OCI-LY3 (cell line): ENCODE results near the gene LACC1.

Experiments used
- H2AFZ ChIP-seq: fragments of 200-600, 300-600 bp; shearing (Covaris generic); 2 replicates; pipeline ENCODE4 v1.6.0; 2014; ENCODE audit warnings: antibody characterized with exemption, low read depth, low read length
- H3K27ac ChIP-seq: fragments of 200-600, 300-600 bp; sonication (generic); 2 replicates; pipeline ENCODE4 v1.5.1; 2014; ENCODE audit warnings: mild to moderate bottlenecking, low read length, moderate library complexity, mixed read lengths
- H3K27me3 ChIP-seq: fragments of 200-600, 300-600 bp; sonication (generic); 2 replicates; pipeline ENCODE4 v1.6.1; 2014; ENCODE audit warnings: low read depth, low read length, mixed read lengths
- H3K36me3 ChIP-seq: fragments of 200-600, 300-600 bp; sonication (generic); replicated peaks from 2 replicates; pipeline ENCODE3; 2014; ENCODE audit warnings: low read depth, low read length, mixed read lengths
- H3K4me1 ChIP-seq: fragments of 300-600, 200-600 bp; sonication (generic); 2 replicates; pipeline ENCODE4 v1.6.1; 2014; ENCODE audit warnings: low read length, mixed read lengths
- H3K4me2 ChIP-seq: fragments of 200-600, 300-600 bp; sonication (generic); 2 replicates; pipeline ENCODE4 v1.6.1; 2014; ENCODE audit warnings: low read length, mixed read lengths
- H3K4me3 ChIP-seq: fragments of 300-600, 200-600 bp; sonication (generic); 2 replicates; pipeline ENCODE4 v1.5.1; 2014; ENCODE audit warnings: antibody characterized with exemption, mild to moderate bottlenecking, low read length, moderate library complexity
- H3K79me2 ChIP-seq: fragments of 300-600, 200-600 bp; shearing (Covaris generic); 2 replicates; pipeline ENCODE4 v1.6.1; 2014; ENCODE audit warnings: mild to moderate bottlenecking, low read length, mixed read lengths
- H3K9ac ChIP-seq: fragments of 300-600, 200-600 bp; shearing (Covaris generic); 2 replicates; pipeline ENCODE4 v1.6.0; 2014; ENCODE audit warnings: mild to moderate bottlenecking, low read length, moderate library complexity
- H3K9me3 ChIP-seq: fragments of 200-600, 300-600 bp; shearing (Covaris generic); 2 replicates; pipeline ENCODE4 v1.6.1; 2014; ENCODE audit warnings: low read length, mixed read lengths; ENCODE audit not compliant: insufficient read depth
- H4K20me1 ChIP-seq: fragments of 200-600, 300-600 bp; sonication (generic); 2 replicates; pipeline ENCODE4 v1.6.1; 2016; ENCODE audit warnings: low read length, mixed read lengths; ENCODE audit not compliant: insufficient read depth
- EZH2phosphoT487 ChIP-seq: fragments of 200-600 bp; shearing (Covaris generic); IDR thresholded peaks from 2 replicates; pipeline ENCODE4 v1.6.1; 2018; ENCODE audit warnings: antibody characterized with exemption, mixed run types, low read depth
- TF ChIP-seq, protein P1 (sequence below): fragments of 200-600, 300-600 bp; sonication (generic); IDR thresholded peaks from 2 replicates; pipeline ENCODE4 v1.5.1; 2014; ENCODE audit warnings: antibody characterized with exemption, low read length, low read depth

The LACC1 gene

DNA sequence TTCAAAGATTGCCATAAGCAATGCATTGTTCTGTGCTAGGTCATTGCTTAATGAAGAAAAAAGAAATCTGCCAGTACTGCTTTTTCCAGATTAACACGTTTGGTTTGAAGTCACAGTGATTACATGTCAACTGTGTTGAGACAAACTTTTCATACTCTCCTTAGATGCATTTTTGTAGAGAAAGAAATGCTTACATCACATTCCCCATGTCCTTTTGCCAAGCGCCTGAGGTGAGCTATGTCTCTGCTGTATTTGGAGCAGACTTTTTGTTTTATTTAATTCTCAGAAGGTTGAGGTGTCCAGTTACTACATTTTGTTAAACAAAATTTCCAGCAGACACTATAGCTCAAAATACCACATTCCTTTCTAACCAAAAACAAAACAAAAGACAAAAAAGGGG is 16.2 kb downstream of the LACC1 start:
- H3K27me3 ChIP-seq = peaks cover 8% of the 10 kb centered on the region
- no peaks in the 10 kb centered on the region for H4K20me1 ChIP-seq
- H3K36me3 ChIP-seq = no peaks in the 10 kb centered on the region
- no peak overlapping the region for H3K4me3 ChIP-seq
- no peaks in the 10 kb centered on the region for H3K4me1 ChIP-seq
- H3K79me2 ChIP-seq = no peaks in the 10 kb centered on the region
- H2AFZ ChIP-seq = no peak overlapping the region
- TF ChIP-seq, protein P1, sequence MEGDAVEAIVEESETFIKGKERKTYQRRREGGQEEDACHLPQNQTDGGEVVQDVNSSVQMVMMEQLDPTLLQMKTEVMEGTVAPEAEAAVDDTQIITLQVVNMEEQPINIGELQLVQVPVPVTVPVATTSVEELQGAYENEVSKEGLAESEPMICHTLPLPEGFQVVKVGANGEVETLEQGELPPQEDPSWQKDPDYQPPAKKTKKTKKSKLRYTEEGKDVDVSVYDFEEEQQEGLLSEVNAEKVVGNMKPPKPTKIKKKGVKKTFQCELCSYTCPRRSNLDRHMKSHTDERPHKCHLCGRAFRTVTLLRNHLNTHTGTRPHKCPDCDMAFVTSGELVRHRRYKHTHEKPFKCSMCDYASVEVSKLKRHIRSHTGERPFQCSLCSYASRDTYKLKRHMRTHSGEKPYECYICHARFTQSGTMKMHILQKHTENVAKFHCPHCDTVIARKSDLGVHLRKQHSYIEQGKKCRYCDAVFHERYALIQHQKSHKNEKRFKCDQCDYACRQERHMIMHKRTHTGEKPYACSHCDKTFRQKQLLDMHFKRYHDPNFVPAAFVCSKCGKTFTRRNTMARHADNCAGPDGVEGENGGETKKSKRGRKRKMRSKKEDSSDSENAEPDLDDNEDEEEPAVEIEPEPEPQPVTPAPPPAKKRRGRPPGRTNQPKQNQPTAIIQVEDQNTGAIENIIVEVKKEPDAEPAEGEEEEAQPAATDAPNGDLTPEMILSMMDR = no peak
- no peak for TF ChIP-seq EZH2phosphoT487
- no peak overlapping the region for H3K9ac ChIP-seq
- no peak overlapping the region for H3K4me2 ChIP-seq
- no peak overlapping the region for H3K27ac ChIP-seq
- H3K9me3 ChIP-seq = no peaks in the 10 kb centered on the region

DNA sequence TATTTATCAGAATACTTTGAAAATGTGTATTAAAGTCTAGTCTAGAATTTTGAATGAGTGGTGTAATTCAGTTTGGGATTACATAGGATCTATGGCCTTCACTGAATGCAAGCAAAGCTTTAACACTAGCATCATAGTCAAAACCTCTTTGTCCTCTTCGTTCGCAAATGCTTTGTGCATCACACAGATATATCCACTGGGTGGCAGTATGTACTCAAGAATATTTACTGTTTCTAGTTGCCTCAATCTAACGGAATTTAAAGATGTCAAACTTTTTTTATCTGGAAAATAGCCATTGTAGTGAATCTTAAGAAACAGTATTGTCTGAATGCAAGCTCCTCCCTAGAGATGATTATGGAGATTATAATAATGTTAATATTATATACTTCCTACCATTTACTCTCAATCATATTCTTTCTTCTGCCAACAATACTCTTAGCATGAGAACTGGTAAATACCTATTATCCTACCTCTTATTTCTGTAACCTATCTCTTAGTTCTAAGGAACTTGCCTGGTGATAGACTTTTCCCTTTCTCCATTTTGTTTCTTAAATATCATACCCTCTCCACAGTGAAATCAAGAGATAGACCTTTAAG is 25.8 kb downstream of the LACC1 start:
- Histone ChIP-seq H3K36me3 (no peaks in the 10 kb centered on the region), H3K79me2 (no peaks in the 10 kb centered on the region), H3K4me1 (no peaks in the 10 kb centered on the region), H3K9me3 (no peaks in the 10 kb centered on the region), H3K4me3 (no peak overlapping the region), H3K4me2 (no peak overlapping the region), H2AFZ (no peak overlapping the region), H3K27ac (no peak overlapping the region), H4K20me1 (peaks cover 4% of the 10 kb centered on the region; the same call in 1 of the 2 replicates), H3K27me3 (peaks cover 64% of the 10 kb centered on the region), H3K9ac (no peak overlapping the region)
- TF ChIP-seq, protein P1 = peak; percentile 90
- no peak for TF ChIP-seq EZH2phosphoT487

DNA sequence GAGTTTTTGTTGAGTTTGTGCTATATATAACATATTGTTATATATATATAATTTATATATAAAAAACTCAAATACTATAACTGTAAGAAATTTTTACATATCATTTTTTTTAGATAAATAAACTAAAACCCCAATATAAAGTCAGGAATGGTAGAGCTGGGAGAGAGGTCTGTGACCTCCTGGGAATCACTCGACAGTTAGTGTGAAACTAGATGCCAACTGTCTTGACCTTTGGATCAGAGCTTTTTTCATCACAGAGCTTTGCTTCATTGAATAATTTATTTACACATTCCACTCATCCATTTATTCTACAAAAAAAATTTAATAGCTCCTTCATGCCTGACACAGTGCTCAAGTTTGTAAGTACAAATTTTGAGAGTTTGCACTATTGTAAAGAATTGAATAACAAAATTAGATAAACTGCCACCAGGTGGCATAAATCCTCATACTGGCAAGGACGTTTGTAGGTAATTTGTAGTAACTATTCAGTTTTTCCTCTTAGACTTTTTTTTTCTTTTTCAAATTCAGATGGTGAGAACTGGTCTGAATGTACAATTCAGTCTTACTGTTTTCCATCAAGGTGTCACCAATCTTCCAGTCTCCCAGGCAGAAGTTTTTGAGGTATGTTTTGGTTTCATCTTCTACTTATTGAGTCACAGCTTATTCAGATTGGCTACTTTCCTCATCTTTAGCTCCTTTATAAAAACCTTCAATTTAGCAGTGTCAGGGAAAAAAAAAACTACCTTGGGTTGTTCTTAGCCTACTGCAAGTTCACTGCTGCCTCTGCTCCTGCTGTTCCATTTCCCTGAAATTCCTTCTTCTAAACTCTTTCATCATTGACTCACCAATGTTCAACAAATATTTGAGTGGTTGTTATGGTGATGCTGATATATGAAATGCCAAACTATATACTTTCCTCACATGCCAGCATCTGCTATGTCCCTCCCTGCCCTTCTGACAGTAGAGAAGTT is 28.7 kb downstream of the LACC1 start:
- H3K27me3 ChIP-seq = peaks cover 76% of the 10 kb centered on the region
- no peak overlapping the region for H3K4me3 ChIP-seq
- H3K36me3 ChIP-seq = no peaks in the 10 kb centered on the region
- no peak overlapping the region for H3K27ac ChIP-seq
- H3K9ac ChIP-seq = no peak overlapping the region
- H2AFZ ChIP-seq = no peak overlapping the region
- no peaks in the 10 kb centered on the region for H3K9me3 ChIP-seq
- H3K4me1 ChIP-seq = no peaks in the 10 kb centered on the region
- TF ChIP-seq, protein P1 = peak; percentile 75
- no peak for TF ChIP-seq EZH2phosphoT487
- peaks cover 10% of the 10 kb centered on the region; the same call in 1 of the 2 replicates for H4K20me1 ChIP-seq
- no peaks in the 10 kb centered on the region for H3K79me2 ChIP-seq
- no peak overlapping the region for H3K4me2 ChIP-seq

DNA sequence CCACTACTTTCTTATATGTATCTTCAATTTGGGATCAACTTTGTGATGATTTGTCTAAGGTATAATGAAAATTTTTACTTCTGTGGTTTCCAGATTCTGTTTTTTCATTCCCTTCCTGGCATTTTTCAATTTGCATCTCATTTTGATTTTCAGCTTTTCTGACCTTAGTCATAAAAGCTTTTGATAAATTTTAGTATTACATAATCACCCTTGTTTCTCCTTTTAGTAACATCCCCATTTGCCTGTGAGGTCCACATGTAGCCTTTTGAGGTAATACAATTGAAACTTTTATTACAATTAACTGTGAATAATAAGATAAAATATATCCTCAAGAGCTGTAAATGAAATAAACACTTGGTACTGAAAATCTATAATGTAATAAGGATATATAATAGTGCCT is 31.2 kb downstream of the LACC1 start:
- no peaks in the 10 kb centered on the region for H3K79me2 ChIP-seq
- no peak overlapping the region for H2AFZ ChIP-seq
- no peaks in the 10 kb centered on the region for H3K36me3 ChIP-seq
- peaks cover 14% of the 10 kb centered on the region; the same call in 1 of the 2 replicates for H4K20me1 ChIP-seq
- peaks cover 79% of the 10 kb centered on the region for H3K27me3 ChIP-seq
- TF ChIP-seq, protein P1 = no peak
- no peak for TF ChIP-seq EZH2phosphoT487
- H3K9me3 ChIP-seq = no peaks in the 10 kb centered on the region
- H3K4me1 ChIP-seq = no peaks in the 10 kb centered on the region
- no peak overlapping the region for H3K4me3 ChIP-seq
- no peak overlapping the region for H3K27ac ChIP-seq
- H3K4me2 ChIP-seq = no peak overlapping the region
- no peak overlapping the region for H3K9ac ChIP-seq
